Measurements from ENCODE around the gene CHKA. TPM values are rescaled to one million over a fixed set of nuclear protein-coding genes. Genes with fewer than 3 reads are reported as not detected.

CHKA gene
- total and polyA plus RNA-seq, 8 donors, result 20.9 to 227 (median 101) TPM

GRCh38 chr11:68159665-68160064 lies 38.5 kb upstream of the CHKA start:
- intact Hi-C loops (cut with DNase I; ENCODE audit: low total_unique reads), result no loop called here
- TF ChIP-seq CTCF (IDR thresholded peaks at IDR 0.05) (no peak), EP300 (IDR thresholded peaks at IDR 0.05) (no peak), POLR2A (IDR thresholded peaks at IDR 0.05) (no peak)
- no peak overlapping the region for H3K27ac ChIP-seq
- 76 to 93% (median 78%) methylated on average over 6 of the region's 6 CpGs for WGBS, 5 donors
- peaks cover 0 to 6% (median 2%) of the 10 kb centered on the region in 4 donors for H3K4me1 ChIP-seq
- no peaks in the 10 kb centered on the region for H3K27me3 ChIP-seq
- H3K4me3 ChIP-seq, result no peak overlapping the region
- peaks cover 7 to 71% (median 67%) of the 10 kb centered on the region in 4 donors for H3K36me3 ChIP-seq
- H3K9me3 ChIP-seq, result no peaks in the 10 kb centered on the region
- no peak for DNase-seq

GRCh38 chr11:68159161-68159560 lies 38.0 kb upstream of the CHKA start:
- intact Hi-C loops (cut with DNase I; ENCODE audit: low total_unique reads), result no loop called here
- 84 to 91% (median 86%) methylated on average over 9 of the region's 9 CpGs for WGBS, 5 donors
- no peak for DNase-seq

GRCh38 chr11:68158580-68158979 lies 37.4 kb upstream of the CHKA start:
- H3K27ac ChIP-seq, result no peak overlapping the region
- TF ChIP-seq POLR2A (IDR thresholded peaks at IDR 0.05) (no peak), POLR2AphosphoS5 (IDR thresholded peaks at IDR 0.05) (no peak), EP300 (IDR thresholded peaks at IDR 0.05) (no peak), CTCF (IDR thresholded peaks at IDR 0.05) (no peak)
- H3K27me3 ChIP-seq, result no peaks in the 10 kb centered on the region
- H3K4me3 ChIP-seq, result no peak overlapping the region
- WGBS, 5 donors, result 92 to 94% (median 94%) methylated on average over 14 of the region's 14 CpGs
- H3K36me3 ChIP-seq, result peaks cover 7 to 64% (median 56%) of the 10 kb centered on the region in 4 donors
- intact Hi-C loops (cut with DNase I; ENCODE audit: low total_unique reads), result no loop called here
- no peaks in the 10 kb centered on the region for H3K9me3 ChIP-seq
- H3K4me1 ChIP-seq, result peaks cover 0 to 7% (median 2%) of the 10 kb centered on the region in 4 donors
- no peak for DNase-seq

More at GRCh38 chr11:68159161-68159560, 38.0 kb upstream of the CHKA start:
- H3K27ac ChIP-seq, result no peak overlapping the region
- H3K4me1 ChIP-seq, result peaks cover 0 to 2% (median 0%) of the 10 kb centered on the region in 4 donors
- no peaks in the 10 kb centered on the region for H3K9me3 ChIP-seq
- H3K4me3 ChIP-seq, result no peak overlapping the region
- TF ChIP-seq EP300 (IDR thresholded peaks at IDR 0.05), result no peak
- TF ChIP-seq POLR2A (IDR thresholded peaks at IDR 0.05), result no peak
- no peak for TF ChIP-seq POLR2AphosphoS5 (IDR thresholded peaks at IDR 0.05)
- no peak for TF ChIP-seq CTCF (IDR thresholded peaks at IDR 0.05)
- H3K36me3 ChIP-seq, result peaks cover 7 to 70% (median 62%) of the 10 kb centered on the region in 4 donors
- H3K27me3 ChIP-seq, result no peaks in the 10 kb centered on the region

GRCh38 chr11:68153742-68154141 lies 32.6 kb upstream of the CHKA start:
- TF ChIP-seq POLR2A (IDR thresholded peaks at IDR 0.05) (no peak), POLR2AphosphoS5 (IDR thresholded peaks at IDR 0.05) (peak in 2 of 3 donors; percentile 55 to 87)
- Histone ChIP-seq H3K36me3 (peaks cover 5 to 32% (median 23%) of the 10 kb centered on the region in 4 donors), H3K9me3 (no peaks in the 10 kb centered on the region), H3K4me3 (no peak overlapping the region), H3K27me3 (no peaks in the 10 kb centered on the region), H3K27ac (peak overlapping the region in 4 of 5 donors; percentile 23 to 56 (median 46)), H3K4me1 (peaks cover 6 to 55% (median 30%) of the 10 kb centered on the region in 4 donors)
- peak; percentile 75 to 81 for DNase-seq
- intact Hi-C loops (cut with DNase I; ENCODE audit: low total_unique reads), result no loop called here
- 31 to 60% (median 48%) methylated on average over 8 of the region's 8 CpGs for WGBS, 5 donors

- no peaks in the 10 kb centered on the region for H3K27me3 ChIP-seq
- intact Hi-C loops (cut with DNase I; ENCODE audit: low total_unique reads), result no loop called here
- no peak overlapping the region for H3K4me3 ChIP-seq
- peaks cover 34 to 91% (median 63%) of the 10 kb centered on the region in 4 donors for H3K4me1 ChIP-seq
- WGBS, 5 donors, result 14 to 24% (median 17%) methylated on average over 7 of the region's 7 CpGs
- H3K27ac ChIP-seq, result peak overlapping the region; percentile 63 to 95 (median 87)
- DNase-seq, result peak; percentile 82 to 87
- peak in 2 of 3 donors; percentile 87 for TF ChIP-seq POLR2AphosphoS5 (IDR thresholded peaks at IDR 0.05)
- no peak for TF ChIP-seq CTCF (IDR thresholded peaks at IDR 0.05)
- no peaks in the 10 kb centered on the region for H3K9me3 ChIP-seq
- H3K36me3 ChIP-seq, result peaks cover 0 to 7% (median 1%) of the 10 kb centered on the region in 4 donors
Measured at GRCh38 chr11:68150037-68150436, 28.8 kb upstream of the CHKA start.

Measured in stomach (tissue), 9 donors.